Hematopoietic multipotent progenitor cell treated with erythropoietin and hydrocortisone succinate and interleukin-3 and kit ligand, for 6 days (in vitro differentiated cells): ENCODE results near the gene WIPF3.

Experiments used
- DNase-seq: peaks from one replicate; pipeline ENCODE4 v3.0.0-alpha.2; 2015

The WIPF3 gene

GRCh38 chr7:29806208-29806994, at the start of gene WIPF3:
Gene WIPF3, plus strand, starts transcription at chr7:29806508. Its CDS starts 28,217 bp downstream, at chr7:29834725.
- DNase-seq: peak; percentile 32

- no peak for DNase-seq
Observed at GRCh38 chr7:29763266-29763665, 43.0 kb upstream of the WIPF3 start.

GRCh38 chr7:29764227-29764626, 42.1 kb upstream of the WIPF3 start:
- peak; percentile 20 for DNase-seq

GRCh38 chr7:29765490-29765889, 40.8 kb upstream of the WIPF3 start:
- DNase-seq: no peak

DNA sequence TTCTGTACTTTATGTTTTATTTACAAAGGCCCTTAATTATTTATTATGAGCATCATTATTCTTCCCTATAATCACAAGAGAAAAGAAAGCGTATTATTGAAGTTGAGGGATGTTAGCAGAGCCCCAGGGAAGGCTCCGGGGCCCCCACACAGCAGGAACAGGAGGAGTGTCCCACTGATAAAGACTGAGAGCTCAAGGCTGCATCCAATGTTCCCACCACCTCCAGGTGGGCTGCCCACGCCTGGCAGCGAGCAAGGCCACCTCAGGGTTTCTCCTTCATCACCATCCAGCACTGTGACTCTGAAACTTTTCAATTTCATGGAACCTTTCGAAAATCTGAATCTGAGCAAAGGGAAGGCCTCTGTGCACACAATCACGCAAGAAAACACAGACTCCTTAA, 35.9 kb upstream of the WIPF3 start:
- no peak for DNase-seq

DNA sequence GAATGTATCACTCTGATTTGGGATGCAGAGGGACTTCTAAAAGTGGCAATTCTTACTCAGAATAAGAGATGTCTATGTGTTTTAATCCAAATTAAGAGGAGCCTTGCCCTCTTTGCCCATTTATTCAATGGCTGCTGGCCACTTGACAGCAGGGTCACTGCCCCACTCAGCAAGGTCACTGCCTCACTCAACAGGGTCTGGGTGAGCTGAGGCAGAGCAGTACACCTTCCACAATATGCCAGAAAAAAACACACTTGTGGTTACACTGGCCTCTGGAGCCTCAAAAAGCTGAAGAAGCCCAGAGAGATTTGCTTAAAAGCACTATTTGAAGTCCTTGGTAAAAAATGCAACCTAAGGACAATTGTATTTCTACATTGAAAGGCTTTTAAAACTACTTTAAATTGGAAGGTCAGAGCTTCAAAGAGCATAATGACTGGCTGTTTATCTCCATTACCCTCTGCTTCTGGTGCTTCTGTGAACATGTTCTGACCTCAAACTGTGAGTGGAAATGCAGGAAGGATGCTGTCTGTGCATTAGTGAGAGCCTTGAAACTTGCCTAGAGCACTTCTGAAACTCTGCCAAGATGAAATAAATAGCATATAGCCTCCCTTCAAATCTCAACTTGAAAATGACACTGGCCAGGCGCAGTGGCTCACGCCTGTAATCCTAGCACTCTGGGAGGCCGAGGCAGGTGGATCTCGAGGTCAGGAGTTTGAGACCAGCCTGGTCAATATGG, 35.1 kb upstream of the WIPF3 start:
- no peak for DNase-seq

- DNase-seq: no peak
Observed at GRCh38 chr7:29779017-29779416, 27.3 kb upstream of the WIPF3 start.

- no peak for DNase-seq
Observed at GRCh38 chr7:29780346-29780745, 26.0 kb upstream of the WIPF3 start.

DNA sequence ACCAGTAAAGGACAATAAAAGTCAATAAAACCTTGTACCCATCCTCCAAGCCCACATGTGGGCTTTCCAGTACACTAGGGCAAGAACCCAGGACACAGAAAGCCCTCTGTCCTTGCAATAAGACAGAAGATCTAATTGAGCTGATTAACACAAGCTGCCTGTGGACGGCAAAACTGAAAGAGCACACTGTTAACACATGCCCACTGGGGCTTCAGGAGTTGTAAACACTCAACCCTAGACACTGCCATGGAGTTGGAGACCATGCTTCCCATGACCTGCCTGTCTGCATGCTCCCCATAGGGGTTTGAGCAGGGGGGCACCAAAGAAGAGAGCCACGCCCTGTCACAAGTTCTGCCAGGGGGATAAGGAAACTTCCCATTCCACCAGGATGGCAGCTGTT, 22.6 kb upstream of the WIPF3 start:
- DNase-seq: no peak

GRCh38 chr7:29793507-29793906, 12.8 kb upstream of the WIPF3 start:
- DNase-seq: peak; percentile 78

GRCh38 chr7:29794959-29795629, 11.2 kb upstream of the WIPF3 start:
- DNase-seq: no peak

- DNase-seq: no peak
Observed at GRCh38 chr7:29795696-29796580, 10.4 kb upstream of the WIPF3 start.

- DNase-seq: no peak
Observed at GRCh38 chr7:29797112-29797944, 9.0 kb upstream of the WIPF3 start.

DNA sequence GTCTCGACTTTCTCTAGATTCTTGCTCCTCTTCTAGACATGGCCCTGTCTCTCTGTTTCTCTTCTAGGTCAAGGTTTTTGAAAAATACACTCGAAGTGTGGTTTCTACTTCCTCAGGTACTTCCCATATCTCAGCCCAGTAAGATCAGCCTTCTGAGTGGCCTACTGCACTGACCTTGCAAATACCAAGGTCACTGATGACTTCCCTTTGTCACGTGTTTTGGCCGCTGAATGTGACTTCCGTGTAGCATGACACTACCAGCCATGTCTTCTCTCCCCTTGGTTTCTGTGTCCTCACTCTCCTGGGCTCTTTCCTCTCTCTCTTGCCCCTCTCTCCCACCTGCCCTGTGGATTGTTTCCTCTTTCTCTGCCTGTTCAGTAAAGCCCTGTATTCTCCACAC, 7.9 kb upstream of the WIPF3 start:
- DNase-seq: no peak

- DNase-seq: no peak
Observed at GRCh38 chr7:29801929-29802328, 4.4 kb upstream of the WIPF3 start.

DNA sequence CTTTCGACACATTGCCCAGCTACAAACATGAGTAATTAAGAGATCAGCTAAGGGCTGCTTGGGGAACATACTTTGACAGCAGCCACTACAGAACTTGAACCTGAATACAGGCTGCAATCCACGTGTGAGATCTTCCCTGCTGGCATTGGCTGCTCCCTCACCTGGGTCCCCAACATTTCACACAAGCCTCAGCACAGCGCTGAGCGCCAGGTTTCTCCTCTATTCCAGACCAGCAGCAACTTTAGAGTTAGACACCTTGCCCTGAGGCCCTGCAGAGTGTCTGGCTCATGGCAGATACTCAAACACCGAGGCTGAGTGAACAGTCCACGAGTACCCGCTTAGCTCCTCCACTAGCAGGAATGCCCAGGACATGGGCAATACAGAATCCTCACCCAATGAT, 1.3 kb upstream of the WIPF3 start:
- DNase-seq: no peak

DNA sequence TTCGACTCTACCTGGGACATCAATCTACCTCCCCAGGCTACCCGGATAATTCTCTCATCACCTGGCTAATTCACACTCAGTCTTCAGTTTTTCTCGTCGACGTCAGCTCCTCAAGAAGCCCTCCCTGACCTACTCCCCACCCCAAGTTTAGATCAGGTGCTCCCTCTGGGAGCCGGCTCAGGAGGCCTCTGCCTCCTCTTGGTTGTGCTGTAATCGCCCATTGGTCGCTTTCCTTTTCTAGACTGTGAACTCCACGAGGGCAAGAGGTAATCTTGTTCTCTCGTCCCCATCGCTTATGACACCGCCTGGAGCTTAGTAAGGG, 461 bp upstream of the WIPF3 start:
- DNase-seq: no peak

GRCh38 chr7:29806995-29807841, 910 bp downstream of the WIPF3 start:
- DNase-seq: peak; percentile 36

GRCh38 chr7:29808075-29808801, 1.9 kb downstream of the WIPF3 start:
- DNase-seq: no peak

DNA sequence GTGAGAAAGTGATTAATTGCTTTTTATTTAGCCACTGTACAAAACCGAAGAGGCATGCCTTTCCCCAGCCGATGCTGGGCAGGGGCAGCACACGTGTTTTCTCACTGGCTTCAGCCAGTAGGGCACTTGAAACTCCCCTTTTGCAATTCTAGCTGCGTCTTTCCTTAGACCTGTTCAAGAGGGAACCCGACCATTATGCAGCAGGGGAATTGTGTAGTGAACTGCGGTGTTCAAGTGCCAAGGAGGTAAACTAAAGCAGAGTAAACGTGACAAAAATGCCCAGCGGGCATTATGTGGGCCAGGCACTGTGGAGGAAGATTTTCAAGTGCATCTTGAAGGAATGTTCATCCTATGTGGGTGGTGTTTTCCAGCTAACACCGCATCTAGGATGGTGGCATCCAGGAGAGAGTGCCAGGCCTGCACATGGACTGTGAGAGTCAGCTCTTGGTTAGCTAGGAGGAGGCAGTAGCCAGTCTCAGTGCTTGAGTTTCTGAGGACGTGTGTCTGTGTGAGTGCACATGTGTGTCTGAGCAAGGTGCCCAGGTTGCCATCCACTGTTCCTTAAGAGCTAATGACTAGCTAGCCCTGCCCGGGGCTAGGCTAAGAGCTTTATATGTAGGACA, 3.3 kb downstream of the WIPF3 start:
- no peak for DNase-seq
